Medulla oblongata (tissue), 1 donor: ENCODE measurements around the gene SLC25A33.
"Not testable (repeated sequence)": the region's sequence is repeated elsewhere in the genome, so short reads cannot be mapped to it uniquely, and the experiment has no call there.

Experiments
- DNase-seq: peaks from one replicate; pipeline ENCODE4 v3.0.0-alpha.2; 2015; ENCODE audit errors: extremely low spot score

Gene SLC25A33

GRCh38 chr1:9621032-9621431 is 81.8 kb downstream of the SLC25A33 start:
- no peak for DNase-seq

GRCh38 chr1:9624081-9624480 is 84.8 kb downstream of the SLC25A33 start:
- DNase-seq = no peak

- not testable (repeated sequence) for DNase-seq
These were observed 85.8 kb downstream of the SLC25A33 start for GRCh38 chr1:9625030-9625429.

DNA sequence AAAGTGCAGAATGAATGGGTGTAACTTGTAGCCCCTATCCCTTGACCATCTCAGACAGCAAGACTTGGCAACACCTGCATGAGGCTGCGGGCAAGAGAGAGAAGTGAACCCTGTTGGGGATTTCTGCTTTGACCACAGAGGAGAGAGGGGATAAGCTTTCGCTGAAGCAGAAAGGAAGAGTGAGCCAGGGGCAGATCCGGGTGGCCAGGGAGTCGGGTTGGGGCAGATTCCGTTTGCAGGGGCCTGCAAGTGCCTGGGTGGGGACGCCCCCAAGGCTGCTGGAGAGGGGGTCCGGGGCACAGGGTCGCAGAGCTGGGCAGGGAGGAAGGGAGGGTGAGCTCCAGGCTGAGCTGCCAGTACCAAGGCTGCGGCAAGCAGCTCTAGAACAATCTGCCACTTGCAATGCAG is 86.9 kb downstream of the SLC25A33 start:
- no peak for DNase-seq

GRCh38 chr1:9628541-9629444 is 89.5 kb downstream of the SLC25A33 start:
- DNase-seq = no peak

GRCh38 chr1:9629445-9630201 is 90.4 kb downstream of the SLC25A33 start:
- peak; percentile 64 for DNase-seq

DNA sequence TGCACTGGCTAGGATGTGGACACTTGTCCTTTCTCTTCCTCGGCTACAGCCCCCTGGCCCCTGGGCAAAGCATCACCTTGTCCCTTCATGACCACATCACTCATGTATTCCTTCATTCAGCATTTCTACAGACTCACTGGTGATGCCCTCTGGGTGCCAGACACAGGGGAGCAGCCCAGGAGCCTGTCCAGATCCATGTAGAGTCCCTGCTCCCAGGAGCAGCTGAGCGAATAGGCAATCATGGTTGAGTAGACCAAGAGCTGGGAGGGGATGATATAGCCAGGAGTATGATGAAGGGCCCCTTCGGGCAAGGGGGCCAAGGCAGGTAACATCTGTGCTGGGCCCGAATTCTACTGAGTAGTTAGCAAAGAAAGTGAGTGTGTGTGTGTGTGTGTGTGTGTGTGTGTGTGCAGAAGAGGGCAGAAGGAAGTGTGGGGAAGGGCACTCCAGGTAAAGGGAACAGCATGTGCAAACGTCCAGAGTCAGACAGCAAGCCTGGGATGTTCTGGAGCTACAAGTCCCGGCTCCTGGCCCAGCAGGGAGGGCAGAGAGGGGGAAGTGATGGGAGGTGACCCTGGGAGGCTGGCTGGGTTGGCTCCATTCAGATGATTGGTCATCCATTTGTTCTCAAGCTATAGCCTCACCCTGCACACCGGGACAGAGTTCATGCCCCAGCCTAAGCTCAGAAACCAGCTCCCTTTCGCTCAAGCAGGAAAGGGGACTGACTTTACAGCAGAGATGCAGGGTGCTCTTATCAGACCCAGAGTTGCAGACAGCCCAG is 91.3 kb downstream of the SLC25A33 start:
- no peak for DNase-seq

- DNase-seq = no peak
These were observed 92.3 kb downstream of the SLC25A33 start for GRCh38 chr1:9631613-9632012.

GRCh38 chr1:9633493-9633892 is 94.2 kb downstream of the SLC25A33 start:
- no peak for DNase-seq

- DNase-seq = no peak
These were observed 95.3 kb downstream of the SLC25A33 start for GRCh38 chr1:9634582-9634981.
